ENCODE data around the gene POLN. TPM values are rescaled to one million over a fixed set of nuclear protein-coding genes. Genes with fewer than 3 reads are reported as not detected.

POLN gene
- total RNA-seq, 1 experiment from 2014 or later = 1.2 TPM

DNA sequence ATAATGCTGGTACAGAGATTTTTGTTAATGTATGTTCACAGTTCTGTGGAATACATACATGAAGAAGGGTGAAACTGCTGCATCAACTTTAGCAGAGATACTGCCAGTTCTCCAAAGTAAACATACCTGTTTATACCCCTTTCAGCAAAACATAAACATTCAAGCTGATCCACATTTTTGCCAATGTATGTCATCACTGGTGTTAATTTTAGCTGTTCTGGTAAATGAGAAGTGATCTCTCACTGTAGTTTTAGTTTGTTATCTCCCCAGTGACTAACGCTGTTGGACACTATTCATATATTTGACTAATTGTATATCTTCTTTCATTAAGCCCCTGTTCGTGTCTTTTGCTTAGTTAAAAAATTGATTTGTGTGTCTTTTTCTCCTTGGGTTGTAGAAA, 82.0 kb downstream of the POLN start:
- Histone ChIP-seq H3K9me3 (no peaks in the 10 kb centered on the region), H3K36me3 (ENCODE audit: control insufficient read depth, insufficient read depth, low read length) (no peaks in the 10 kb centered on the region), H3K4me1 (no peaks in the 10 kb centered on the region), H3K4me3 (ENCODE audit: low read depth, low read length) (no peak overlapping the region), H3K27me3 (replicated peaks; ENCODE audit: control insufficient read depth, insufficient read depth, low read length) (no peaks in the 10 kb centered on the region)
- no peaks in the 10 kb centered on the region for H3K4me1 Mint-ChIP-seq (ENCODE audit: low read depth, unreplicated experiment)
- no peak for DNase-seq
- CTCF ChIA-PET = no interaction called here
- H3K27me3 Mint-ChIP-seq (ENCODE audit: insufficient read depth, unreplicated experiment) = no peaks in the 10 kb centered on the region
- POLR2A ChIA-PET = no interaction called here
- intact Hi-C loops (cut with micrococcal nuclease; ENCODE audit: unreplicated experiment) = no loop called here
- no TSS peak for BruUV-seq (replicated peaks)
- TF ChIP-seq, protein P1, sequence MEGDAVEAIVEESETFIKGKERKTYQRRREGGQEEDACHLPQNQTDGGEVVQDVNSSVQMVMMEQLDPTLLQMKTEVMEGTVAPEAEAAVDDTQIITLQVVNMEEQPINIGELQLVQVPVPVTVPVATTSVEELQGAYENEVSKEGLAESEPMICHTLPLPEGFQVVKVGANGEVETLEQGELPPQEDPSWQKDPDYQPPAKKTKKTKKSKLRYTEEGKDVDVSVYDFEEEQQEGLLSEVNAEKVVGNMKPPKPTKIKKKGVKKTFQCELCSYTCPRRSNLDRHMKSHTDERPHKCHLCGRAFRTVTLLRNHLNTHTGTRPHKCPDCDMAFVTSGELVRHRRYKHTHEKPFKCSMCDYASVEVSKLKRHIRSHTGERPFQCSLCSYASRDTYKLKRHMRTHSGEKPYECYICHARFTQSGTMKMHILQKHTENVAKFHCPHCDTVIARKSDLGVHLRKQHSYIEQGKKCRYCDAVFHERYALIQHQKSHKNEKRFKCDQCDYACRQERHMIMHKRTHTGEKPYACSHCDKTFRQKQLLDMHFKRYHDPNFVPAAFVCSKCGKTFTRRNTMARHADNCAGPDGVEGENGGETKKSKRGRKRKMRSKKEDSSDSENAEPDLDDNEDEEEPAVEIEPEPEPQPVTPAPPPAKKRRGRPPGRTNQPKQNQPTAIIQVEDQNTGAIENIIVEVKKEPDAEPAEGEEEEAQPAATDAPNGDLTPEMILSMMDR (IDR thresholded peaks at IDR 0.05; ENCODE audit: insufficient read depth in 1 of 2, low read depth in 1 of 2, low read length in 1 of 2, severe bottlenecking in 1 of 2, unreplicated experiment in 1 of 2) = no peak
- peaks cover 5% of the 10 kb centered on the region for H3K36me3 Mint-ChIP-seq (ENCODE audit: insufficient read depth, unreplicated experiment)
- H3K9me3 Mint-ChIP-seq (ENCODE audit: unreplicated experiment) = no peaks in the 10 kb centered on the region
- H3K27ac Mint-ChIP-seq (ENCODE audit: unreplicated experiment) = no peak overlapping the region
- H3K4me3 Mint-ChIP-seq (ENCODE audit: unreplicated experiment) = no peak overlapping the region

- H3K4me3 Mint-ChIP-seq (ENCODE audit: unreplicated experiment) = no peak overlapping the region
- no peak overlapping the region for H3K27ac Mint-ChIP-seq (ENCODE audit: unreplicated experiment)
- DNase-seq = no peak
- H3K4me1 Mint-ChIP-seq (ENCODE audit: low read depth, unreplicated experiment) = no peaks in the 10 kb centered on the region
- Histone ChIP-seq H3K4me1 (no peaks in the 10 kb centered on the region), H3K36me3 (ENCODE audit: control insufficient read depth, insufficient read depth, low read length) (no peaks in the 10 kb centered on the region), H3K27me3 (replicated peaks; ENCODE audit: control insufficient read depth, insufficient read depth, low read length) (no peaks in the 10 kb centered on the region), H3K9me3 (no peaks in the 10 kb centered on the region), H3K4me3 (ENCODE audit: low read depth, low read length) (no peak overlapping the region)
- ChIA-PET CTCF (no interaction called here), POLR2A (no interaction called here)
- BruUV-seq (replicated peaks) = no TSS peak
- intact Hi-C loops (cut with micrococcal nuclease; ENCODE audit: unreplicated experiment) = no loop called here
- H3K36me3 Mint-ChIP-seq (ENCODE audit: insufficient read depth, unreplicated experiment) = no peaks in the 10 kb centered on the region
- TF ChIP-seq, protein P1 (IDR thresholded peaks at IDR 0.05; ENCODE audit: insufficient read depth in 1 of 2, low read depth in 1 of 2, low read length in 1 of 2, severe bottlenecking in 1 of 2, unreplicated experiment in 1 of 2) = no peak
- H3K9me3 Mint-ChIP-seq (ENCODE audit: unreplicated experiment) = no peaks in the 10 kb centered on the region
- no peaks in the 10 kb centered on the region for H3K27me3 Mint-ChIP-seq (ENCODE audit: insufficient read depth, unreplicated experiment)
Measured at GRCh38 chr4:2155246-2155645, 86.7 kb downstream of the POLN start.

GRCh38 chr4:2154215-2154740, 87.6 kb downstream of the POLN start:
- Mint-ChIP-seq H3K4me1 (ENCODE audit: low read depth, unreplicated experiment) (no peaks in the 10 kb centered on the region), H3K27me3 (ENCODE audit: insufficient read depth, unreplicated experiment) (no peaks in the 10 kb centered on the region), H3K27ac (ENCODE audit: unreplicated experiment) (no peak overlapping the region), H3K36me3 (ENCODE audit: insufficient read depth, unreplicated experiment) (no peaks in the 10 kb centered on the region), H3K9me3 (ENCODE audit: unreplicated experiment) (no peaks in the 10 kb centered on the region), H3K4me3 (ENCODE audit: unreplicated experiment) (no peak overlapping the region)
- Histone ChIP-seq H3K36me3 (ENCODE audit: control insufficient read depth, insufficient read depth, low read length) (no peaks in the 10 kb centered on the region), H3K27me3 (replicated peaks; ENCODE audit: control insufficient read depth, insufficient read depth, low read length) (no peaks in the 10 kb centered on the region), H3K4me3 (ENCODE audit: low read depth, low read length) (no peak overlapping the region), H3K9me3 (no peaks in the 10 kb centered on the region), H3K4me1 (no peaks in the 10 kb centered on the region)
- intact Hi-C loops (cut with micrococcal nuclease; ENCODE audit: unreplicated experiment) = no loop called here
- POLR2A ChIA-PET = no interaction called here
- TF ChIP-seq, protein P1 (IDR thresholded peaks at IDR 0.05; ENCODE audit: insufficient read depth in 1 of 2, low read depth in 1 of 2, low read length in 1 of 2, severe bottlenecking in 1 of 2, unreplicated experiment in 1 of 2) = no peak
- no TSS peak for BruUV-seq (replicated peaks)
- DNase-seq = no peak
- CTCF ChIA-PET = no interaction called here

Data from Caco-2 (cell line).